GM12872 (cell line): ENCODE data around the gene TSACC.

Experiments
- TF ChIP-seq, protein P1 (sequence below): IDR thresholded peaks from 3 replicates; pipeline ENCODE4 v1.5.1; 2011; ENCODE audit warnings: low read depth, mild to moderate bottlenecking, low read length, moderate library complexity; ENCODE audit not compliant: insufficient read depth

Gene TSACC

DNA sequence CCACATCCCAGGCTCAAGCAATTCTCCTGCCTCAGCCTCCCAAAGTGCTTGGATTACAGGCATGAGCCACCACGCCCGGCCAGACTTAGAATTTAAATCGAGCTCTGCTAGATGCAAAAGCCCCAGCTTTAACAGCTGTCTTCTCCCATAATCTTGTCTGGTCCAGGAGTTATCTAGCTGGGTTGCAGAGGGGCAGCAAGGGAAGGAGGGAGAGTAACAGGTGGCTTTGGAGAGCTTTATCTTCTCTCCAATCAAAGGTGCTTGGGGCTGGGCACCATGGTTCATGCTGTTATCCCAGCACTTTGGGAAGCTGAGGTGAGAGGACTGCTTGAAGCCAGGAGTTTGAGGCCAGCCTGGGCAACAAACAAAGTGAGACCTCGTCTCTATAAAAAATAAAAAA lies 34.5 kb downstream of the TSACC start:
- TF ChIP-seq, protein P1, sequence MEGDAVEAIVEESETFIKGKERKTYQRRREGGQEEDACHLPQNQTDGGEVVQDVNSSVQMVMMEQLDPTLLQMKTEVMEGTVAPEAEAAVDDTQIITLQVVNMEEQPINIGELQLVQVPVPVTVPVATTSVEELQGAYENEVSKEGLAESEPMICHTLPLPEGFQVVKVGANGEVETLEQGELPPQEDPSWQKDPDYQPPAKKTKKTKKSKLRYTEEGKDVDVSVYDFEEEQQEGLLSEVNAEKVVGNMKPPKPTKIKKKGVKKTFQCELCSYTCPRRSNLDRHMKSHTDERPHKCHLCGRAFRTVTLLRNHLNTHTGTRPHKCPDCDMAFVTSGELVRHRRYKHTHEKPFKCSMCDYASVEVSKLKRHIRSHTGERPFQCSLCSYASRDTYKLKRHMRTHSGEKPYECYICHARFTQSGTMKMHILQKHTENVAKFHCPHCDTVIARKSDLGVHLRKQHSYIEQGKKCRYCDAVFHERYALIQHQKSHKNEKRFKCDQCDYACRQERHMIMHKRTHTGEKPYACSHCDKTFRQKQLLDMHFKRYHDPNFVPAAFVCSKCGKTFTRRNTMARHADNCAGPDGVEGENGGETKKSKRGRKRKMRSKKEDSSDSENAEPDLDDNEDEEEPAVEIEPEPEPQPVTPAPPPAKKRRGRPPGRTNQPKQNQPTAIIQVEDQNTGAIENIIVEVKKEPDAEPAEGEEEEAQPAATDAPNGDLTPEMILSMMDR: no peak

DNA sequence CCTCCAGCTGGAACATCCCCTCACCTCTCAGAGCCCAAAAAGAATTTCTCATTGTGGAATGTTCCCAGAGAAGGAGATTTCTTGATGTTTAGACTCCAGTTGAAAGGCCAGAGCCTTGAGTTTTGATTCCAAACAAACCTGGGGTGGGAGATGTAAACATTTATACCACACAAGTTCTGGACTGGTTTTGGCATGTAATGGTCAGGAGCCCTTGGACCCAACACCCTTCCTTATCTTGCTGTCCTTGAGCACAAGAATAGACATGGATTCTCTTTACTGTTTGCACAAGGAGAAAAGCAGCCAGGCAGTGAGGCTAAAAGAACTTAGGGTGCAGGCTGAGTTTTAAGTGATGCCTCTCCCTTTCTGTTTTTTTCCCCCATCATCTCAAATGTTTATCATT lies 35.2 kb downstream of the TSACC start:
- TF ChIP-seq, protein P1: no peak

DNA sequence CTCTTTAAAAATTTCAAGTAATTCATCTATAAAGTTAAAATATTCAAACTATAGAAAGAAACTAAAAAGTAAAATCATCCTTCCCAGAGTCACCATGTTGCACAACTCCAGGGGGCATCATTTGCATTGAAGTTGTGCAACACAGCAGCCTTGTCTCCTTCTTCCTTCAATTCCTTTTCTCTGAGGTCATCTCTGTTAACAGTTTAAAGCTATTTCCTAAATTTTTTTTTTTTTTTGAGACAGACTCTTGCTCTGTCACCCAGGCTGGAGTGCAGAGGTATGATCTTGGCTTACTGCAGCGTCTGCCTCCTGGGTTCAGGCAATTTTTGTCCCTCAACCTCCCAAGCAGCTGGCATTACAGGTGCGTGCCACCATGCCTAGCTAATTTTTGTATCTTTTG lies 37.8 kb downstream of the TSACC start:
- TF ChIP-seq, protein P1: no peak

DNA sequence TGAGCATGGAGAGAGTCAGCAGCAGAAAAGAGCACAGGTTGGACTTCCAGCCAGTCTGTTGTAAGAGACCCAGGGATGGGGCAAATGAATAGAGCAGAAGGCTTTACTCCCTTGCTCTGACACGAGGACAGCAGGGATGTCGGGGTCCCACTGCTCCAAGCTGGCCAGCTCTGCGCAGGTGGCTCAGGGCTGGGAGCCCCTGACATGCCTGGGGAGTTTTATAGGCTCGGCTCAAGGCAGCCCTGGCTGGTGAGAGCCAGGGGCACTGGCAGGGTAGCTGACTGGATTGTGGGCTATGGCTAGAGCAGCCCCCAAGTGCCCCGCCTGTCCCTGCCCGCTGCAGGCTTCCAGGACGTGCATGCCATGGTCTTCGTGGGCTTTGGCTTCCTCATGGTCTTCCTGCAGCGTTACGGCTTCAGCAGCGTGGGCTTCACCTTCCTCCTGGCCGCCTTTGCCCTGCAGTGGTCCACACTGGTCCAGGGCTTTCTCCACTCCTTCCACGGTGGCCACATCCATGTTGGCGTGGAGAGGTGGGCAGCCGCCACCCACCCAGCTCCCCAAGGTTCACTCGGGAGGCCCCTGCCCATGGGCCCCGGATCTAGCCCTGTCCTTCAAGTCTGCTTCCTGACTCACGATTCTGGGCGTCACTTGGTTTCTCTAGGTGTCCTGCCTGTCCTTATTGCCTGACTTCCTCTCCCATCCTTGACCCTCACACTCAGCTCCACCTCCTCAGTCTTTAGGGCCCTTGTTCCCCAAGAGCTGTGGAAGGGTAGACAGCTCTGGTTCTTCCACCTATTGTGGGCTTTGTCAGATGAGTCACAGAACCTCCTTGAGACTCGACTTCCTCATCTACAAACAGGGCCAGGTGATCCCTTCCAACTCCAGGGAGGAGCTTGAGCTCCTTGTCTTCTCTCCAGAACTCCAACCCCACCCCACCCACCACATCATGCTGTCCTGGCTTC lies 38.9 kb downstream of the TSACC start:
- TF ChIP-seq, protein P1: no peak

DNA sequence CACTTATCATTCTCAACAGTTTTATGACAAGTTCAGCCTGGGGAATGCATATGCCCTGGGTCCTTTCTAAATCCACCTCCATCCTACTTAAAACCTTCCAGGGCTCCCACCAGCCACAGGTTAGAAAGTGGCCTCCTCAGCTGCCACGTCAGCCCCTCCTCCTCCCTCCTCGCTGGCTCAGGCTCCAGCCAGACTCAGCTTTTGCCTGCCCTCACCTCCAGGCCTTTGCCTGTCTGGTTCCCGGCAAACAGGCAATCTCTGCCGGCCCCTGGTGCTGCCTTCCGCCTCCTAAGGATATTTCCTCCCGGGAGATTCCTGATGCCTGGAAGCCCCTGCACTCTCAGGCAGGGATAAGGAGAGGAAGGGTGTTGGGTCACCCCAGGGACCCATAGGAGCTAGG lies 40.2 kb downstream of the TSACC start:
- TF ChIP-seq, protein P1: no peak

DNA sequence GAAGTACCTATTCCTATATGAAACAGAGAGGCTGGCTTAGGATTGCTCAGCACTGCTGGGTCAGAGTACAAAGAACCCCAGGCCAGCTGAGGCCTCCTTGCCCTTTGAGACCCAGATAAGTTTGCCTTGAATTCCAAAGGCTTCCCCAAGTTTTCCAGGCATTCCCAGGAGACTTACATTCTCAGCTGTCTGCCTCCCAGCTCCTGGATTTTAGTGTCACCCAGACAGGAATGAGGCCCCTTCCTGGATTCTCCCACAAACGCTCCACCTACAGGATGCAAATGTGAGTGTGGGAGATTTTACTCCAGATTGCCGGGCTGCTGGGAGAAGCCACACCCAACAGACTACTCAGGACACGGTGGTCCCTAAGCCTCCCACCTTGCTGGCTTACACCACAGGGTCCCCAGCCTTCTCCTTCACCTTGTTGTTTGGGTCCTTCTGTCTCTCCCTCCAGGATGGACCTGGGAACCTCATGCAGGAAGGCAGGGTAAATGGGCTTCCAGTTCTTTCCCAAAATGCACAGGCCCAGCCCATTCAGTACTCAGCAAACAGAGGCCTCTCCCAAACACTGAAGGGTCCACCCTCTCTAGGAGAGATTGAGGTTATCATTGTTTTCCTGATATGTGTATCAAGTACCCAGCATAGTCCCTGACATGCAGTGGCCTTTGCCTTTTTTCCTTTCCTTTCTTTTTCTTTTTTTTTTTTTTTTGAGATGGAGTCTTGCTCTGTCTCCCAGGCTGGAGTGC lies 41.3 kb downstream of the TSACC start:
- TF ChIP-seq, protein P1: no peak

DNA sequence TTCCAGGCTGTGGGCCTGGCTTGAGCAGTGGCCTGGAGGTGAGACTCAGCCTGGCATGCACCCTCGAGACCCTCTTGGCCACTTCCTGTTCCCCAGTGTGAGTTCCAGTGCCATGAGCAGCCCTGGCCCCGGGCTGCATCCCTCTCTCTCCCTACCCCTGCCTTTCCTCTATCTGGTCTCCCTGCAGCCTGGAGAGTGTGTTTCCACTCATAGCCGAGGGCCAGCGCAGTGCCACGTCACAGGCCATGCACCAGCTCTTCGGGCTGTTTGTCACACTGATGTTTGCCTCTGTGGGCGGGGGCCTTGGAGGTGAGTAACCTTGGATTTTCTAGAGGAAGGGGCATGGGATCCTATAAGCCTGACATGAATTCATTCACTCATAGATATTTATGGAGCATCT lies 44.2 kb downstream of the TSACC start:
- TF ChIP-seq, protein P1: no peak
